Stimulated activated CD4-positive, alpha-beta T cell treated with anti-CD3 and anti-CD28 coated beads, Interleukin-2, amount 100 ng/mL, for 48 hours (primary cell): ENCODE measurements around the gene RNF151.
"Not testable (repeated sequence)": the region's sequence is repeated elsewhere in the genome, so short reads cannot be mapped to it uniquely, and the experiment has no call there.

Experiments
- DNase-seq, 2 donors: peaks; one replicate each; pipeline ENCODE4 v3.0.0-alpha.2; 2020

Gene RNF151

GRCh38 chr16:1960665-1961630, 5.7 kb upstream of the RNF151 start:
- DNase-seq: peak; percentile 54 to 56

GRCh38 chr16:1961651-1962067, 5.0 kb upstream of the RNF151 start:
- DNase-seq: no peak

GRCh38 chr16:1962161-1963153, 4.2 kb upstream of the RNF151 start:
- not testable (repeated sequence) for DNase-seq

GRCh38 chr16:1963806-1964505, 2.7 kb upstream of the RNF151 start:
- peak in 1 of 2 donors; percentile 46 for DNase-seq

- peak; percentile 97 to 99 for DNase-seq
Measured at GRCh38 chr16:1964506-1965395, 1.9 kb upstream of the RNF151 start, which contains the start of gene RPS2. RPS2 (minus strand) TSS chr16:1964826; CDS start chr16:1964625, 201 bp downstream.

- DNase-seq: no peak
Measured at GRCh38 chr16:1965396-1966001, 1.2 kb upstream of the RNF151 start.

- DNase-seq: no peak
Measured at GRCh38 chr16:1968146-1968953, 1.7 kb downstream of the RNF151 start.

- DNase-seq: peak; percentile 97
Measured at GRCh38 chr16:1971796-1972489, 5.3 kb downstream of the RNF151 start, which contains the start of gene TBL3. TBL3 (plus strand) TSS chr16:1972053; CDS start chr16:1972165, 112 bp downstream.

- DNase-seq: no peak
Measured at GRCh38 chr16:1972490-1972877, 5.8 kb downstream of the RNF151 start.

- DNase-seq: no peak
Measured at GRCh38 chr16:1973461-1974156, 7.0 kb downstream of the RNF151 start.

GRCh38 chr16:1974157-1975070, 7.8 kb downstream of the RNF151 start:
- DNase-seq: no peak

- no peak for DNase-seq
Measured at GRCh38 chr16:1975432-1976215, 9.0 kb downstream of the RNF151 start.

GRCh38 chr16:1976216-1976520, 9.5 kb downstream of the RNF151 start:
- no peak for DNase-seq

GRCh38 chr16:1976951-1977874, 10.6 kb downstream of the RNF151 start:
- DNase-seq: no peak

- no peak for DNase-seq
Measured at GRCh38 chr16:1977875-1978268, 11.2 kb downstream of the RNF151 start.
